ENCODE data around the gene VAV2.
"Not testable (repeated sequence)": the region's sequence is repeated elsewhere in the genome, so short reads cannot be mapped to it uniquely, and the experiment has no call there.

VAV2 gene

DNA sequence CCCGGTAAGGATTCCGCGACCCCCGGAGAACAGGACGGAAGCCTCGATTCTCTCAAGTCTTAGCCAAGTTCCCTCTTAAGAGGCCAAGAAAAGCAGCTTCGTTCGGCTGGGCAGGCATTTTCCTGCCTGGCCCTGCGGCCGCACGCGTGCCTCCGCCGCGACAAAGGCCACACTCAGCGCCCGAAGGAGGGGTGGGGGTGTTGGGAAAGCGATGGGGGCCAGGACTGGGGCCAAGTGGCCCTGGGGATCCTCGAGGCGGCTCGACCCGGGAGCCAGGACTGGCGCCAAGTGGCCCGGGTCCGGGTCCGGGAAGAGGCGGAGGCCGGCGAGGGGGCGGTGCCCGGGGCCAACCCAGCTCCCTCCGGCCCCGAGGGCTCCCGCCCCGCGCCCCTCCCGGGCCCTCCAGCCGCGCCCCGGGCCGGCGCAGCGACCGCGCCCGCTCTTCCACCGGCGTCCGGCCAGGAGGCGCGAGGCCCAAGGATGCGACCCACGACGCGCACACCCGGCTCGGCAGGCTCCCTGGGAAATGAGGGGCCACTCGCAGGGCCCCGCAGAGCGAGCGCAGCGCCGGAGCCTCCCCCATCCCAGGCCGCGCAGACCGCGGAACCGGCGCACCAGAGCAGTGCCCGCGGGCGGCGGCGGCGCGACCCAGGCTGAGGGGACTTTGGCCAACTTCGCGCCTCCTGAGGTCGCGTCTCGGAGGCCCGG lies 756 bp downstream of the VAV2 start:
- peak overlapping the region; percentile 36 for H3K4me3 ChIP-seq (ENCODE audit: low read depth, low read length)
- no peak overlapping the region for H3K27ac ChIP-seq
- H2AFZ ChIP-seq = peak overlapping the region; percentile 58
- peaks cover 2% of the 10 kb centered on the region for H3K79me2 ChIP-seq
- H3K4me2 ChIP-seq (ENCODE audit: low read length) = peak overlapping the region; percentile 73
- H3K9me3 ChIP-seq (ENCODE audit: control insufficient read depth, low read length) = no peaks in the 10 kb centered on the region
- peaks cover 4% of the 10 kb centered on the region for H3K4me1 ChIP-seq
- TF ChIP-seq, protein P1, sequence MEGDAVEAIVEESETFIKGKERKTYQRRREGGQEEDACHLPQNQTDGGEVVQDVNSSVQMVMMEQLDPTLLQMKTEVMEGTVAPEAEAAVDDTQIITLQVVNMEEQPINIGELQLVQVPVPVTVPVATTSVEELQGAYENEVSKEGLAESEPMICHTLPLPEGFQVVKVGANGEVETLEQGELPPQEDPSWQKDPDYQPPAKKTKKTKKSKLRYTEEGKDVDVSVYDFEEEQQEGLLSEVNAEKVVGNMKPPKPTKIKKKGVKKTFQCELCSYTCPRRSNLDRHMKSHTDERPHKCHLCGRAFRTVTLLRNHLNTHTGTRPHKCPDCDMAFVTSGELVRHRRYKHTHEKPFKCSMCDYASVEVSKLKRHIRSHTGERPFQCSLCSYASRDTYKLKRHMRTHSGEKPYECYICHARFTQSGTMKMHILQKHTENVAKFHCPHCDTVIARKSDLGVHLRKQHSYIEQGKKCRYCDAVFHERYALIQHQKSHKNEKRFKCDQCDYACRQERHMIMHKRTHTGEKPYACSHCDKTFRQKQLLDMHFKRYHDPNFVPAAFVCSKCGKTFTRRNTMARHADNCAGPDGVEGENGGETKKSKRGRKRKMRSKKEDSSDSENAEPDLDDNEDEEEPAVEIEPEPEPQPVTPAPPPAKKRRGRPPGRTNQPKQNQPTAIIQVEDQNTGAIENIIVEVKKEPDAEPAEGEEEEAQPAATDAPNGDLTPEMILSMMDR (IDR thresholded peaks at IDR 0.05) = no peak
- no peak overlapping the region for H3K9ac ChIP-seq
- H3K27me3 ChIP-seq (ENCODE audit: control insufficient read depth, insufficient read depth, low read length) = no peaks in the 10 kb centered on the region
- H3K36me3 ChIP-seq (ENCODE audit: control insufficient read depth, insufficient read depth, low read length) = no peaks in the 10 kb centered on the region

DNA sequence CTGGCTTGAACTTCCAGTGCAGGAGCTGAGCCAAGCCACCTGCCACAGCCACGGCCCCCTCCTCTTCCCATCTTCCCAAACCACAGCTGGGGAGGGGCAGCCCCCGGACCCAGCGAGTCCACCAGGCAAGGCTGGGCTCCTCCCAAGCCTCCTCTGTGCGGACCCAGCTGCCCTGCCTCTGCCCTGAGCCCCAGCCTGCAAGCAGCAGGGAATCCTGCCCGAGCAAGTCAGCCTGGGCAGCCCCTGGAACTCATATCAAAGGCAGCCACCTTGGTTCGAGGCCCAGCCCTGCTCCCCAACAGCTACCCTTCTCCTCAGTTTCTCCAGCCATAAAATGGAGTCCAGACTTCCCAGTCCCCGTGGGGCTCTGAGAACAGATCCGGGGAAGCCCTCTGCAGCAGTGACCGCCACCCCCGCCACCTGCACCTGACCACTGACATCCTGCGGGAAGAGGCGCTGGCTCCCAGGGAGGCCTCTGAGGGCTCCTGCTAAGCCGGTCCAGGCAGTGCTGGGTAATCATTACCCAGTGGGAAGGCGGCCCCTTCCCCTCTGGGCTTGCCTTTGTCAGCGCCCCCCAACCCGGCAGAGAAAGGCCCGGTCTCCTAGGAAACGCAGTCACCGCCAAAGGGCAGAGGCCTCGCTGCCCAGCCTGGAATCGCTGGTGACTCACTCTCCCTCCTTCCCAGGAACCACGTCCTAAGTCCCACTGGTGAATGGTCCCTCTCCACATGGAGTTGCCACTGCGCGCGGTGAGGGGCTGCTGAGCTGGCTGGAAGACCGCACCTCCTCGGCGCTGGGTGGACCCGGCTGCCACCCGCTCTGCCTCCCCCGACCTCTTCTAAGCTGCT lies 1.5 kb downstream of the VAV2 start:
- no peak overlapping the region for H3K9ac ChIP-seq
- H2AFZ ChIP-seq = peak overlapping the region; percentile 58
- TF ChIP-seq, protein P1 (IDR thresholded peaks at IDR 0.05) = no peak
- H3K4me3 ChIP-seq (ENCODE audit: low read depth, low read length) = peak overlapping the region; percentile 36
- H3K79me2 ChIP-seq = peaks cover 2% of the 10 kb centered on the region
- no peak overlapping the region for H3K27ac ChIP-seq
- H3K9me3 ChIP-seq (ENCODE audit: control insufficient read depth, low read length) = no peaks in the 10 kb centered on the region
- no peaks in the 10 kb centered on the region for H3K36me3 ChIP-seq (ENCODE audit: control insufficient read depth, insufficient read depth, low read length)
- H3K27me3 ChIP-seq (ENCODE audit: control insufficient read depth, insufficient read depth, low read length) = no peaks in the 10 kb centered on the region
- peak overlapping the region; percentile 73 for H3K4me2 ChIP-seq (ENCODE audit: low read length)
- H3K4me1 ChIP-seq = peaks cover 4% of the 10 kb centered on the region

DNA sequence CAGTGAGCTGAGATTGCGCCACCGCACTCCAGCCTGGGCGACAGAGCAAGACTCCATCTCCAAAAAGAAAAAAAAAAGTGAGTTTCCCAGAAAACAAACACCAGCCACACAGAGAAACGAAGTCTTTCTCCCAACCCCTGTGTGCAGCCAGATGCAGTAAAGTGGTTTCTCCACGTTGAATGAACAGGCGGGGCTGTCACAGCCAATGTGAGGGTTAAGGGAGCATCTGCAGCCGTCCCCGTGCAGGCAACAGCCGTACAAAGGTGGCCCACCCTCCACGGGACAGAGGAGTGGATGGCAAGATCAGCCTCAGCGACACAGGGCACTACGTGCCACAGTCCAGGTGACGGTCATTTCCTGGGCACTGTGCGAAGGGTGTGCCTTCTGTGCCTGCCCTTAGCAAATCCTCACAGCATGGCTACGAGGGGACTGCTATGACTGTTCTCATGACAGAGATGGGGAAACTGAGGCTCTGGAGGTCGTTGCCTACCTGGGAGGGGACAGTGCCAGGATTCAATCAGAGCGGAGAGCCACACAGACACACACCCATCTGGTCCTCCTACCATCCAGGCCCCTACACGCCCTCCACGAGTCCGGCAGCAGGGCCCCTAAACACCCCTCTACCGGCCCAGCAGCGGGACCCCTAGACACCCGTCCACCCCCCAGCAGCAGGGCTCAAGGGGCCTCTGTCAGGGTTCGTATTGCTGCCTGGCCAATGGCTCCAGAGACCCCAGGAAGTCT lies 2.3 kb downstream of the VAV2 start:
- H2AFZ ChIP-seq = no peak overlapping the region
- no peak overlapping the region for H3K27ac ChIP-seq
- TF ChIP-seq, protein P1 (IDR thresholded peaks at IDR 0.05) = no peak
- peaks cover 4% of the 10 kb centered on the region for H3K4me1 ChIP-seq
- H3K4me2 ChIP-seq (ENCODE audit: low read length) = no peak overlapping the region
- peaks cover 2% of the 10 kb centered on the region for H3K79me2 ChIP-seq
- no peak overlapping the region for H3K9ac ChIP-seq
- no peaks in the 10 kb centered on the region for H3K9me3 ChIP-seq (ENCODE audit: control insufficient read depth, low read length)
- H3K4me3 ChIP-seq (ENCODE audit: low read depth, low read length) = no peak overlapping the region
- no peaks in the 10 kb centered on the region for H3K36me3 ChIP-seq (ENCODE audit: control insufficient read depth, insufficient read depth, low read length)
- H3K27me3 ChIP-seq (ENCODE audit: control insufficient read depth, insufficient read depth, low read length) = no peaks in the 10 kb centered on the region

DNA sequence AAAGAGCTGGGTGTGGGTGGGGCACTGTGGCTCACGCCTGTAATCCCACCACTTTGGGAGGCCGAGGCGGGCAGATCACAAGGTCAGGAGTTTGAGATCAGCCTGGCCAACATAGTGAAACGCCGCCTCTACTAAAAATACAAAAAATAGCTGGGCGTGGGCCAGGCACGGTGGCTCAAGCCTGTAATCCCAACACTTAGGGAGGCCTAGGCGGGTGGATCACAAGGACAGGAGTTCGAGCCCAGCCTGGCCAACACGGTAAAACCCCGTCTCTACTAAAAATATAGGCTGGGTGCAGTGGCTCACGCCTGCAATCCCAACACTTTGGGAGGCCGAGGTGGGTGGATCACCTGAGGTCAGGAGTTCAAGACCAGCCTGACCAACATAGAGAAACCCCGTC lies 3.4 kb downstream of the VAV2 start:
- not testable (repeated sequence) for H3K4me2 ChIP-seq (ENCODE audit: low read length); H2AFZ ChIP-seq; H3K27me3 ChIP-seq (ENCODE audit: control insufficient read depth, insufficient read depth, low read length); H3K36me3 ChIP-seq (ENCODE audit: control insufficient read depth, insufficient read depth, low read length); H3K27ac ChIP-seq; H3K9me3 ChIP-seq (ENCODE audit: control insufficient read depth, low read length); H3K79me2 ChIP-seq; H3K4me3 ChIP-seq (ENCODE audit: low read depth, low read length); H3K9ac ChIP-seq; H3K4me1 ChIP-seq
